Cardiac muscle cell (in vitro differentiated cells and primary cell): ENCODE results near the gene YBX3. TPM values are rescaled to one million over a fixed set of nuclear protein-coding genes. Genes with fewer than 3 reads are reported as not detected.
A peak's percentile ranks its signal among the peaks of the same experiment; 100 is the strongest.

Experiments
- DNase-seq, 2 donors: peaks; one replicate each; pipeline versions ENCODE4 v3.0.0 to v3.0.0-alpha.2; 2010 to 2017; ENCODE audit warnings: low read depth in 1 of 2, low spot score in 1 of 2
- H3K27ac ChIP-seq: fragments of 200-600 bp; sonication (generic); 2 replicates; pipeline ENCODE4 v1.5.1; 2016
- H3K27me3 ChIP-seq: fragments of 200-600 bp; sonication (generic); 2 replicates; pipeline ENCODE4 v1.6.0; 2016; ENCODE audit warnings: control low read depth
- H3K36me3 ChIP-seq: fragments of 200-600 bp; sonication (generic); 2 replicates; pipeline ENCODE4 v1.5.1; 2016; ENCODE audit warnings: control low read depth
- H3K4me1 ChIP-seq: fragments of 200-600 bp; sonication (generic); 2 replicates; pipeline ENCODE4 v1.8.1; 2017; ENCODE audit warnings: low read depth, mild to moderate bottlenecking, mixed run types
- H3K4me3 ChIP-seq: fragments of 200-600 bp; sonication (generic); 2 replicates; pipeline ENCODE4 v1.5.1; 2016; ENCODE audit warnings: mild to moderate bottlenecking
- H3K9me3 ChIP-seq: fragments of 200-600 bp; sonication (generic); 2 replicates; pipeline ENCODE4 v1.5.1; 2017; ENCODE audit warnings: low read depth, mild to moderate bottlenecking, control low read depth
- polyA plus RNA-seq: library from polyadenylated mRNA; unstranded; fragments of >200 nt; fragmentation: Nextera tagmentation; extraction: Ambion mirVana; gene quantifications from 2 replicates; pipeline ENCODE4 v1.2.1, GENCODE V29; 2016
- total RNA-seq: library from RNA; depleted of rRNA; stranded (reverse); fragments of >200 nt; gene quantifications from 2 replicates; pipeline ENCODE4 v1.2.3, GENCODE V29; 2016
- TF ChIP-seq, protein P1 (sequence below): IDR thresholded peaks from 2 replicates; pipeline ENCODE4 v1.5.1; 2012; ENCODE audit warnings: low read depth, mild to moderate bottlenecking, low read length

Gene YBX3
- total and polyA plus RNA-seq, 2 experiments from 2014 or later: 173 to 212 TPM

- H3K36me3 ChIP-seq: peaks cover 54% of the 10 kb centered on the region
These were observed 17.5 kb downstream of the YBX3 start for GRCh38 chr12:10705655-10706054.

DNA sequence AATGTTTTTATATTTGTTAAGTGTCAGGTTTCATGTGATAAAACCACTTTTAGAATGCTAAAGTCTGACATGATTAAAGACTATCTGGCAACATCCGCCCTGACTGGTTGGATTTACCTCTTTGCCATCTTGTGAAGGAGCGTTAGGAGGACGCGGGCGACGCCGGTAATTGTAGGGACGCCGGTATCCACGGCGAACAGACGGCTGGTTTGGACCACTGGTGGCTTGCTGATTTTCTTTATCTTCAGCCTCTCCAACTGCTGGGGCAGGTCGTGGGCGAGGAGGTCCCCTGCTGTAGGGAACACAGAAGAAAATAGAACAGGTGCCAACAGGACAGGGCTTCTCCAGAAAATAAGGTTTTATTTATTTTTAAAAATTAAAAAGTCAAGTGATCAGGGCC, 21.3 kb downstream of the YBX3 start:
- peaks cover 75% of the 10 kb centered on the region for H3K36me3 ChIP-seq
- no peak overlapping the region for H3K27ac ChIP-seq
- no peak for DNase-seq
- H3K27me3 ChIP-seq: no peaks in the 10 kb centered on the region
- no peaks in the 10 kb centered on the region for H3K4me1 ChIP-seq
- no peaks in the 10 kb centered on the region for H3K9me3 ChIP-seq
- H3K4me3 ChIP-seq: no peak overlapping the region
- TF ChIP-seq, protein P1, sequence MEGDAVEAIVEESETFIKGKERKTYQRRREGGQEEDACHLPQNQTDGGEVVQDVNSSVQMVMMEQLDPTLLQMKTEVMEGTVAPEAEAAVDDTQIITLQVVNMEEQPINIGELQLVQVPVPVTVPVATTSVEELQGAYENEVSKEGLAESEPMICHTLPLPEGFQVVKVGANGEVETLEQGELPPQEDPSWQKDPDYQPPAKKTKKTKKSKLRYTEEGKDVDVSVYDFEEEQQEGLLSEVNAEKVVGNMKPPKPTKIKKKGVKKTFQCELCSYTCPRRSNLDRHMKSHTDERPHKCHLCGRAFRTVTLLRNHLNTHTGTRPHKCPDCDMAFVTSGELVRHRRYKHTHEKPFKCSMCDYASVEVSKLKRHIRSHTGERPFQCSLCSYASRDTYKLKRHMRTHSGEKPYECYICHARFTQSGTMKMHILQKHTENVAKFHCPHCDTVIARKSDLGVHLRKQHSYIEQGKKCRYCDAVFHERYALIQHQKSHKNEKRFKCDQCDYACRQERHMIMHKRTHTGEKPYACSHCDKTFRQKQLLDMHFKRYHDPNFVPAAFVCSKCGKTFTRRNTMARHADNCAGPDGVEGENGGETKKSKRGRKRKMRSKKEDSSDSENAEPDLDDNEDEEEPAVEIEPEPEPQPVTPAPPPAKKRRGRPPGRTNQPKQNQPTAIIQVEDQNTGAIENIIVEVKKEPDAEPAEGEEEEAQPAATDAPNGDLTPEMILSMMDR: no peak

More at GRCh38 chr12:10705655-10706054, 17.5 kb downstream of the YBX3 start:
- peak in 1 of 2 donors; percentile 58 for DNase-seq
- TF ChIP-seq, protein P1: no peak
- H3K27ac ChIP-seq: no peak overlapping the region
- no peaks in the 10 kb centered on the region for H3K9me3 ChIP-seq
- peaks cover 13% of the 10 kb centered on the region for H3K4me1 ChIP-seq
- no peaks in the 10 kb centered on the region for H3K27me3 ChIP-seq
- H3K4me3 ChIP-seq: no peak overlapping the region

DNA sequence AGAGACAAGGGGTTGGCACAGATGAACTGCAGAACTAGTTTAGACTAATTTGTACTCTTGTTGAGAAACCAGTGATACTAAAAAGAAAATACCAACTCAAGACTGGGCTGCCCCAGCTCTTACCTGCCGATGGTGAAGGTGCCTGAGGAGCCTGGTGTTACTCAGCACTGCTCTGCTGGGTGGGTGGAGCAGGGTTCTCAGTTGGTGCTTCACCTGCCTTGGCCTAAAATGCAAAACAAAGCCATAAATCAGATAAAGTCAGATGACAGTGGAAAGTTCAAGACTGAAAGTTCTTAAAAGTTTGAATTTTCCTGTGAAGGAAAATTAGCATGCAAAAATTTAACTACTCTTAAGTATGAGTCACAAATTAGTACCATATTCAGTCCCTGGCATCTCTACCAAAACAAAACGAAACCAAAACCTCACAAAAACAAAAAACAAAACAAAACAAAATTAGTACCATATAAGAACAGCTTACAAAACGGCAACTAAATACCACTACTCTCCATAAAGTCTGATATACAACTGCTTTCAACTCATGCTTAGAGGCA, 21.9 kb downstream of the YBX3 start:
- Histone ChIP-seq H3K36me3 (peaks cover 73% of the 10 kb centered on the region), H3K4me3 (no peak overlapping the region), H3K4me1 (no peaks in the 10 kb centered on the region), H3K27ac (no peak overlapping the region), H3K9me3 (no peaks in the 10 kb centered on the region), H3K27me3 (no peaks in the 10 kb centered on the region)
- DNase-seq: no peak
- TF ChIP-seq, protein P1: no peak

GRCh38 chr12:10700581-10700980, 22.5 kb downstream of the YBX3 start:
- Histone ChIP-seq H3K9me3 (no peaks in the 10 kb centered on the region), H3K27me3 (no peaks in the 10 kb centered on the region), H3K4me1 (no peaks in the 10 kb centered on the region), H3K36me3 (peaks cover 68% of the 10 kb centered on the region), H3K4me3 (no peak overlapping the region), H3K27ac (no peak overlapping the region)
- DNase-seq: no peak
- TF ChIP-seq, protein P1: no peak

GRCh38 chr12:10697862-10698261, 25.3 kb downstream of the YBX3 start:
- H3K4me1 ChIP-seq: no peaks in the 10 kb centered on the region
- no peaks in the 10 kb centered on the region for H3K9me3 ChIP-seq
- no peaks in the 10 kb centered on the region for H3K27me3 ChIP-seq
- H3K27ac ChIP-seq: no peak overlapping the region
- peaks cover 53% of the 10 kb centered on the region for H3K36me3 ChIP-seq
- no peak for DNase-seq
- TF ChIP-seq, protein P1: no peak
- H3K4me3 ChIP-seq: no peak overlapping the region

DNA sequence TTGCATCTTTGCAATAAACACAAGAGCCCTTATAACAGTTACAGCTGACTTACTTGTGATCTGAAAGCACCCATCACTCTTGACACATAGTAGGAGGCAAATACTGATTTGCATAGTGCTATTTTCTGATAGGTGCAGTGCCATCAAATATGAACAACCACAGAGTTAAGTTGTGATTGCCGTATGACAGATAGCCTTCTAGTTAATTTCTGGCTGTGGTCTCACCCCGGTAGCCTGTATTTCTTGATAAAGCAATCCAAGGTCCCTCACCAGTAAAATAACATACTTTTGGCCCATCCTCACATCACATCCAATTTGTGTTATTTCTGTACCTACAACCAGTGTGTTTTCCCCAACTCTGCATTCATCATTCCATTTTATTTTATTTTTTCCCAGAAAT, 26.0 kb downstream of the YBX3 start:
- Histone ChIP-seq H3K27me3 (no peaks in the 10 kb centered on the region), H3K4me1 (no peaks in the 10 kb centered on the region), H3K36me3 (peaks cover 48% of the 10 kb centered on the region), H3K9me3 (no peaks in the 10 kb centered on the region), H3K4me3 (no peak overlapping the region), H3K27ac (no peak overlapping the region)
- no peak for DNase-seq
- TF ChIP-seq, protein P1: no peak
